ENCODE data around the gene NCKAP5. TPM values are rescaled to one million over a fixed set of nuclear protein-coding genes. Genes with fewer than 3 reads are reported as not detected.

Gene NCKAP5
- total and polyA plus RNA-seq, 2 experiments from 2014 or later: 0.65 to 0.86 TPM

DNA sequence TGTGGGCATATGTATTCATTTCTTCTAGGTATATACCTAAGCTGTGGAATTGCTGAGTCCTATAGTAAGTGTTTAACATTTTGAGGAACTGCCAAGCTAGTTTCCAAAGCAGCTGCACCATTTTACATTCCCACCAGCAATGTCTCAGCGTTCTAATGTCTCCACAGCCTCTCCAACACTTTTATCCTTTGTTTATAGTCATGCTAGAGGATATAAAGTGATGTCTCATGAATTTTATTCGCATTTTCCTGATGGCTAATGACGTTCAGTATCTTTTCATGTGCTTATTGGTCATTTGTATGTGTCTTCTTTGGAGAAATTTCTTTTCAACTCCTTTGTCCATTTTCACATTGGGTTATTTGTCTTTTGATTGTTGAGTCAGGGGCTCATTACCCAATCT lies 295.2 kb downstream of the NCKAP5 start:
- Histone ChIP-seq H3F3A (ENCODE audit: insufficient read depth) (no peaks in the 10 kb centered on the region), H4K20me1 (ENCODE audit: insufficient read depth) (no peaks in the 10 kb centered on the region), H3K79me2 (ENCODE audit: insufficient read depth) (no peaks in the 10 kb centered on the region), H3K4me2 (ENCODE audit: unreplicated experiment) (no peak overlapping the region), H3K36me3 (ENCODE audit: low read depth) (no peaks in the 10 kb centered on the region), H2AFZ (no peak overlapping the region), H3K4me3 (no peak overlapping the region), H3K27me3 (replicated peaks; ENCODE audit: insufficient read depth) (no peaks in the 10 kb centered on the region), H3K4me1 (ENCODE audit: insufficient read depth) (no peaks in the 10 kb centered on the region), H3K9ac (no peak overlapping the region), H3K27ac (no peak overlapping the region), H3K9me2 (ENCODE audit: insufficient read depth) (no peaks in the 10 kb centered on the region), H3K9me3 (ENCODE audit: low read depth) (no peaks in the 10 kb centered on the region)
- in situ Hi-C loops (cut with MboI): no loop called here
- no peak for DNase-seq
- 52 to 57% methylated on average over 3 of the region's 3 CpGs for WGBS, 2 experiments (ENCODE audit: low coverage in 1 of 2, low lambda C conversion rate in 2 of 2, missing lambda C conversion rate in 2 of 2)
- TF ChIP-seq EZH2 (IDR thresholded peaks at IDR 0.05; ENCODE audit: insufficient read depth, poor library complexity, severe bottlenecking): no peak
- no peak for TF ChIP-seq EZH2phosphoT487 (IDR thresholded peaks at IDR 0.05; ENCODE audit: insufficient read depth, low read depth)

DNA sequence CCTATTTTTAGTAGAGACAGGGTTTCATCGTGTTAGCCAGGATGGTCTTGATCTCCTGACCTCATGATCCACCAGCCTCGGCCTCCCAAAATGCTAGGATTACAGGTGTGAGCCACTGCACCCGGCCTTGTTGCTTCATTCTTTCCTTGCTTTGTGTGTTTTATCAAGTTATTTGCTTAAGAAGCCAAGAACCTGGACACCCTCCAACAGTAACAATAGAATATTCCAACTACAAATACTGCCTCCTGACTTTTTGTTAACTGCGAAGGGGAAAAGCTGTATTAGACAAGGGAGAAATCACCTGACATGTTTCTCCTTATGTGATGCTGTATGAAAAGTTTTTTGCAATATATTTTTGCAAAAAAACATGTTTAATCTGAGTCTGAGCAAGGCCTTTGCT lies 297.2 kb downstream of the NCKAP5 start:
- Histone ChIP-seq H3K4me2 (ENCODE audit: unreplicated experiment) (no peak overlapping the region), H3K9me2 (ENCODE audit: insufficient read depth) (no peaks in the 10 kb centered on the region), H4K20me1 (ENCODE audit: insufficient read depth) (no peaks in the 10 kb centered on the region), H3K27ac (no peak overlapping the region), H3K9ac (no peak overlapping the region), H3K79me2 (ENCODE audit: insufficient read depth) (no peaks in the 10 kb centered on the region), H3K4me1 (ENCODE audit: insufficient read depth) (no peaks in the 10 kb centered on the region), H2AFZ (no peak overlapping the region), H3K36me3 (ENCODE audit: low read depth) (no peaks in the 10 kb centered on the region), H3K9me3 (ENCODE audit: low read depth) (no peaks in the 10 kb centered on the region), H3K4me3 (no peak overlapping the region), H3F3A (ENCODE audit: insufficient read depth) (no peaks in the 10 kb centered on the region), H3K27me3 (replicated peaks; ENCODE audit: insufficient read depth) (0 out of 2 replicates have a peak, but pooled peaks cover 5% of the 10 kb centered on the region)
- no peak for TF ChIP-seq EZH2 (IDR thresholded peaks at IDR 0.05; ENCODE audit: insufficient read depth, poor library complexity, severe bottlenecking)
- no peak for TF ChIP-seq EZH2phosphoT487 (IDR thresholded peaks at IDR 0.05; ENCODE audit: insufficient read depth, low read depth)
- WGBS, 2 experiments (ENCODE audit: low coverage in 1 of 2, low lambda C conversion rate in 2 of 2, missing lambda C conversion rate in 2 of 2): 45 to 63% methylated on average over 4 of the region's 4 CpGs
- in situ Hi-C loops (cut with MboI): no loop called here
- no peak for DNase-seq

DNA sequence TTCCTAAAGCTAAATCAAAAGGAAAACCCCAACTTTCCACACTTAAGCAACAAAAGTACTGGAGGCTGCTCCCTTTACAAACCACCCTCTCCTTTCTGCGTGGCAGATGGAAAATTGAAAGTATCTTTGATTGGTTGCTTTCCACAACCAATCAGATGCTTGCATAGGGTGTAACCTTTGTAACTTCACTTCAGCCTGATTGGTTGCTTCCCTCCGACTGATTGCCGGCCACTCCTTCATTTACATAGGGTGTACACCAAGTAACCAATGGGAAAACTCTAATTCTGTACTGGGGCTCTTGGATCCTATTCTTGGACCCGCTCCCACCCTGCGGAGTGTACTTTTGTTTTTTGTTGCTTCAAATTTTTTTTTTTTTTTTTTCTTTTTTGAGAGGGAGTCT lies 297.7 kb downstream of the NCKAP5 start:
- no peaks in the 10 kb centered on the region for H4K20me1 ChIP-seq (ENCODE audit: insufficient read depth)
- no peaks in the 10 kb centered on the region for H3F3A ChIP-seq (ENCODE audit: insufficient read depth)
- no peaks in the 10 kb centered on the region for H3K9me3 ChIP-seq (ENCODE audit: low read depth)
- WGBS, 2 experiments (ENCODE audit: low coverage in 1 of 2, low lambda C conversion rate in 2 of 2, missing lambda C conversion rate in 2 of 2): 80 to 87% methylated on average over 5 of the region's 5 CpGs
- 0 out of 2 replicates have a peak, but pooled peaks cover 5% of the 10 kb centered on the region for H3K27me3 ChIP-seq (replicated peaks; ENCODE audit: insufficient read depth)
- no peak for DNase-seq
- H3K27ac ChIP-seq: no peak overlapping the region
- no peaks in the 10 kb centered on the region for H3K79me2 ChIP-seq (ENCODE audit: insufficient read depth)
- no peak overlapping the region for H3K4me3 ChIP-seq
- no peaks in the 10 kb centered on the region for H3K9me2 ChIP-seq (ENCODE audit: insufficient read depth)
- H3K4me2 ChIP-seq (ENCODE audit: unreplicated experiment): no peak overlapping the region
- TF ChIP-seq EZH2 (IDR thresholded peaks at IDR 0.05; ENCODE audit: insufficient read depth, poor library complexity, severe bottlenecking): no peak
- H3K36me3 ChIP-seq (ENCODE audit: low read depth): no peaks in the 10 kb centered on the region
- in situ Hi-C loops (cut with MboI): no loop called here
- H3K4me1 ChIP-seq (ENCODE audit: insufficient read depth): no peaks in the 10 kb centered on the region
- H2AFZ ChIP-seq: no peak overlapping the region
- no peak overlapping the region for H3K9ac ChIP-seq

DNA sequence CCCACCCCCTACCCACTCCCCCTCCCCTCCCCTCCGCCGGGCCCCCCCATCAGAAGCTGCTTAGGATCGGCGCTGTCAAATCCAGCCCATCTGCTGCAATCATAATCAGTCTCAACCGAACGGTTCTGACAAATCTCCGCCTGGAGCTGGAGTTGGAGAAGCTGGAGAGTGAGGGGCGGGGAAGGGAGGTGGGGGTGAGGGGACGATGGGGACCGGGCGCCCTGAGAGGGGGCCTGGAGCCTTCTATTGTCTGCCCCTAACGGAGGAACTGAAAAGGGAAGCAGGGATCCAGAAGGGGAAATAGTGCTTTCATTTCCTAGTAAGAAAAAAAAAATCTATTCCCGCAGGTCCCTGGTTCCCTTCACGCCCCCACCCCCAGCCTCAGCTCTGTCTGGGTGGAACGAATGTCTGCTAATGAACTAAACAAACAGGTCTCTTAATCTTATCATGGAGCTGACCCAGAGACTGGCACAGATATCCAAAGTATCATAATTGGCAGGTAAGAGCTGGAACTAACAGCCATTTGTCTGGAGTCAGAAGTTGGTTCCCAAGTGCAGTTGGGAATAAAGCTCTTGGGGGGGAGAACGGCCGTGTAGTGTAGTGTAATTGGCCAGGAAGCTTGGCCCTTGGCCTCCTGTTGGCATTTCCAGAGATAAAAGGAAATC lies 301.2 kb downstream of the NCKAP5 start:
- Histone ChIP-seq H3K4me2 (ENCODE audit: unreplicated experiment) (peak overlapping the region; percentile 57), H4K20me1 (ENCODE audit: insufficient read depth) (no peaks in the 10 kb centered on the region), H3K9me2 (ENCODE audit: insufficient read depth) (no peaks in the 10 kb centered on the region), H3K9me3 (ENCODE audit: low read depth) (no peaks in the 10 kb centered on the region), H3K4me3 (peak overlapping the region; percentile 67), H3F3A (ENCODE audit: insufficient read depth) (no peaks in the 10 kb centered on the region), H3K27ac (no peak overlapping the region), H3K79me2 (ENCODE audit: insufficient read depth) (no peaks in the 10 kb centered on the region), H3K4me1 (ENCODE audit: insufficient read depth) (no peaks in the 10 kb centered on the region), H2AFZ (peak overlapping the region; percentile 51), H3K27me3 (replicated peaks; ENCODE audit: insufficient read depth) (0 out of 2 replicates have a peak, but pooled peaks cover 5% of the 10 kb centered on the region), H3K36me3 (ENCODE audit: low read depth) (no peaks in the 10 kb centered on the region), H3K9ac (no peak overlapping the region)
- in situ Hi-C loops (cut with MboI): no loop called here
- no peak for TF ChIP-seq EZH2phosphoT487 (IDR thresholded peaks at IDR 0.05; ENCODE audit: insufficient read depth, low read depth)
- TF ChIP-seq EZH2 (IDR thresholded peaks at IDR 0.05; ENCODE audit: insufficient read depth, poor library complexity, severe bottlenecking): no peak
- 2% methylated on average over 5 to 17 of the region's 17 CpGs for WGBS, 2 experiments (ENCODE audit: low coverage in 1 of 2, low lambda C conversion rate in 2 of 2, missing lambda C conversion rate in 2 of 2)
- peak; percentile 8 for DNase-seq

Data from GM23248 (cell line).